ENCODE results near the gene PDRG1. TPM values are rescaled to one million over a fixed set of nuclear protein-coding genes. Genes with fewer than 3 reads are reported as not detected.

The PDRG1 gene
- total RNA-seq, 6 experiments from 2014 or later, result 4.5 to 6.6 (median 4.9) TPM

DNA sequence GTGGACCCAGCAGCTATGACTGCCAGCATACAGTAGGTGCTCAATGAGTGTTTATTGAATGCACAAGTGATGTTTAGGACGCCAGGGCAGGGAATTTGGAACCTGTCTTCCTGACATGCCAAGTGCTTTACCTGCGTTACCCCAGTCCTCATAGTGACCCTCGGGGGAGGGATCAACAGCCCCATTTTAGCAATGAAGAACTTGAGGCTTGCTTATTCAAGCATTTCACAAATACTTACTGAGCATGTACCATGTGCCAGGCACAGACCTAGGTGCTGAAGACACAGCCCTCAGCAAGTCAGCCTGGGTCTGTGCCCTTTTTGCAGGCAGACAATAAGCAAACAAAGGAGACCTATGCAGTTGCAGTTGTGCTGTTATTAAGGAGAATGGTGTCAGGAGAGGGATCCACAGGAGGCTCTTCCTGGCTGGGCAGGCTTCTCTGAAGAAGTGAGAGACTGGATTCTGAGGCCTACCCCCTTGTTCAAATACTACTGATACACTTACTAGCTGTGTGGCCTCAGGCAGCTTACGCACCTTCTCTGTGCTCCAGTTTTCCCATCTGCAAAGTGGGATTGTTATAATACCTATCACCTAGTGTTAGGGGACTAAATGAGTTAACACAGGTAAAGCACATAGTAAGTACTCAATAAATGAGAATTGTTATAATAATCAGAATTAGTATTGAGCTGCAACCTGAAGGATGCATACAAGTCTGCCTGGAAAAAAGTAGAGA lies 41.6 kb downstream of the PDRG1 start:
- TF ChIP-seq POLR2A (IDR thresholded peaks at IDR 0.05), result no peak
- TF ChIP-seq, protein P1, sequence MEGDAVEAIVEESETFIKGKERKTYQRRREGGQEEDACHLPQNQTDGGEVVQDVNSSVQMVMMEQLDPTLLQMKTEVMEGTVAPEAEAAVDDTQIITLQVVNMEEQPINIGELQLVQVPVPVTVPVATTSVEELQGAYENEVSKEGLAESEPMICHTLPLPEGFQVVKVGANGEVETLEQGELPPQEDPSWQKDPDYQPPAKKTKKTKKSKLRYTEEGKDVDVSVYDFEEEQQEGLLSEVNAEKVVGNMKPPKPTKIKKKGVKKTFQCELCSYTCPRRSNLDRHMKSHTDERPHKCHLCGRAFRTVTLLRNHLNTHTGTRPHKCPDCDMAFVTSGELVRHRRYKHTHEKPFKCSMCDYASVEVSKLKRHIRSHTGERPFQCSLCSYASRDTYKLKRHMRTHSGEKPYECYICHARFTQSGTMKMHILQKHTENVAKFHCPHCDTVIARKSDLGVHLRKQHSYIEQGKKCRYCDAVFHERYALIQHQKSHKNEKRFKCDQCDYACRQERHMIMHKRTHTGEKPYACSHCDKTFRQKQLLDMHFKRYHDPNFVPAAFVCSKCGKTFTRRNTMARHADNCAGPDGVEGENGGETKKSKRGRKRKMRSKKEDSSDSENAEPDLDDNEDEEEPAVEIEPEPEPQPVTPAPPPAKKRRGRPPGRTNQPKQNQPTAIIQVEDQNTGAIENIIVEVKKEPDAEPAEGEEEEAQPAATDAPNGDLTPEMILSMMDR (IDR thresholded peaks at IDR 0.05), result no peak
- intact Hi-C loops (cut with DNase I), result no loop called here
- H3K4me1 ChIP-seq, result no peaks in the 10 kb centered on the region
- DNase-seq, result no peak
- no peaks in the 10 kb centered on the region for H3K36me3 ChIP-seq
- H3K27ac ChIP-seq, result no peak overlapping the region
- H3K27me3 ChIP-seq, result no peaks in the 10 kb centered on the region
- H3K4me3 ChIP-seq, result no peak overlapping the region
- no peak for ATAC-seq
- H3K9me3 ChIP-seq, result no peaks in the 10 kb centered on the region
- 75% methylated on average over 3 of the region's 4 CpGs for WGBS (ENCODE audit: insufficient coverage, low coverage, low lambda C conversion rate, missing lambda C conversion rate)

DNA sequence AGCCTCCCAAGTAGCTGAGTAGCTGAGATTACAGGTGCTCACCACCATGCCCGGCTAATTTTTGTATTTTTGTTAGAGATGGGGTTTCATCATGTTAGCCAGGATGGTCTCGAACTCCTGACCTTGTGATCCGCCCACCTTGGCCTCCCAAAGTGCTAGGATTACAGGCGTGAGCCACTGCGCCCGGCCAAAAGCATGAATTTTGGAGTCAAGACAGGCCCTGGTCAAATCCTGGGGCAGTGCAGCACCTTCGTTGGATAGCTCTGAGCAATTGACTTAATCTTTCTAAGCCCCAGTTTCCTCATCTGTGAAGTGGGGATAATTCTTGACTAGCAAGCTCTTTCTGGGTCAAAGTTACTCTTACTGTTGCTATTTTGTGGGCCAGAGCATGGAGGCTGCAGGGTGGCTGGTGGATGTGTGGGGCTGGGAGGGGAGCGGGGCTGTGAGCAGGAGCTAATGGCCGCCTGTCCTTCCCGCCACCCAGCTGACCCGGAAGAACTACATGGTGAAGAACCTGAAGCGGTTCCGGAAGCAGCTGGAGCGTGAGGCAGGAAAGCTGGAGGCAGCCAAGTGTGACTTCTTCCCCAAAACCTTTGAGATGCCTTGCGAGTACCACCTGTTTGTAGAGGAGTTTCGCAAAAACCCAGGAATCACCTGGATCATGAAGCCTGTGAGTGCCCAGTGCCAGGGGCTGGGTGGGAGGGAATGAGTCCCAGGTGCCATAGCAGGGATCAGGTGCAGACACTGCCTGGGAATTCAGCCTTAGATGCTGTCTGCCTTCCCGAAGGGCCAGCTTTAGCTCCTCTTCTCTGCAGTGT lies 42.4 kb downstream of the PDRG1 start:
- no peak overlapping the region for H3K4me3 ChIP-seq
- intact Hi-C loops (cut with DNase I), result no loop called here
- no peaks in the 10 kb centered on the region for H3K36me3 ChIP-seq
- DNase-seq (no peak), ATAC-seq (no peak)
- no peak overlapping the region for H3K27ac ChIP-seq
- 73% methylated on average over 8 of the region's 17 CpGs for WGBS (ENCODE audit: insufficient coverage, low coverage, low lambda C conversion rate, missing lambda C conversion rate)
- no peaks in the 10 kb centered on the region for H3K9me3 ChIP-seq
- no peaks in the 10 kb centered on the region for H3K27me3 ChIP-seq
- H3K4me1 ChIP-seq, result no peaks in the 10 kb centered on the region
- TF ChIP-seq POLR2A (IDR thresholded peaks at IDR 0.05), result no peak
- TF ChIP-seq, protein P1 (IDR thresholded peaks at IDR 0.05), result no peak

GRCh38 chr20:31908424-31908823 lies 43.4 kb downstream of the PDRG1 start:
- intact Hi-C loops (cut with DNase I), result no loop called here
- no peak for TF ChIP-seq POLR2A (IDR thresholded peaks at IDR 0.05)
- TF ChIP-seq, protein P1 (IDR thresholded peaks at IDR 0.05), result no peak
- H3K4me1 ChIP-seq, result no peaks in the 10 kb centered on the region
- 57% methylated on average over 2 of the region's 11 CpGs for WGBS (ENCODE audit: insufficient coverage, low coverage, low lambda C conversion rate, missing lambda C conversion rate)
- H3K9me3 ChIP-seq, result no peaks in the 10 kb centered on the region
- H3K36me3 ChIP-seq, result no peaks in the 10 kb centered on the region
- ATAC-seq (peak in 1 of 4 donors; percentile 11), DNase-seq (no peak)
- no peak overlapping the region for H3K27ac ChIP-seq
- H3K27me3 ChIP-seq, result no peaks in the 10 kb centered on the region
- no peak overlapping the region for H3K4me3 ChIP-seq

DNA sequence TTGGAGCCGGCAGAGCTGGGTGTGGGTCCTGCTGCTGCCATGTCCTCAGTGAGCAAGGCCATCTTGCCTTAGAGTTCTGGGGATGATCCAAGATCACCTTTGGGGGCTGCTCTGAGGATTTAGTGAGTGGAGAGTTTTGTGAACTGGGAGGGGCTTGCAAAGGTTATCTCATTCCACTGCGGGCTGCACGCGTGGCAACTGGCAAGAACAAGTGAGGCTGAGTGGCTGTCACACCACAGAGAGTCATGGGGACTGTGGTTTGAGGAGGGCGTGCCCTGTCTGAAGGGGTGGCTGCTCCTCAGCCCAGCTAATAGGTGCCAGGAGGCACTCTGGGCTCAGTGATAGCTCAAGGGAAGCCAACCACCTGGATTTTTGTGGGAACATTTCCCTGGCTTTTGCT lies 43.8 kb downstream of the PDRG1 start:
- H3K9me3 ChIP-seq, result no peaks in the 10 kb centered on the region
- H3K27me3 ChIP-seq, result no peaks in the 10 kb centered on the region
- H3K4me1 ChIP-seq, result no peaks in the 10 kb centered on the region
- DNase-seq (no peak), ATAC-seq (no peak)
- H3K36me3 ChIP-seq, result no peaks in the 10 kb centered on the region
- intact Hi-C loops (cut with DNase I), result no loop called here
- WGBS (ENCODE audit: insufficient coverage, low coverage, low lambda C conversion rate, missing lambda C conversion rate), result 100% methylated on average over 1 of the region's 5 CpGs
- no peak overlapping the region for H3K4me3 ChIP-seq
- no peak for TF ChIP-seq POLR2A (IDR thresholded peaks at IDR 0.05)
- TF ChIP-seq, protein P1 (IDR thresholded peaks at IDR 0.05), result no peak
- H3K27ac ChIP-seq, result no peak overlapping the region

Data from right lobe of liver (tissue), 6 donors.